A549 (cell line): Measurements from ENCODE around the gene CXCL5. TPM values are rescaled to one million over a fixed set of nuclear protein-coding genes. Genes with fewer than 3 reads are reported as not detected.

Experiments used
- ATAC-seq, 2 experiments: fragments of 200-7000 bp in 1 of 2; fragments of >200 bp in 1 of 2; cut with Nextera tagmentation in 1 of 2; cut with Tn5 transposase in 1 of 2; 3 replicates each; pipeline versions ENCODE4 v1.8.0 to v1.9.1; 2018 to 2020; ENCODE audit warnings: mild to moderate bottlenecking in 1 of 2, moderate library complexity in 1 of 2
- CTCF ChIA-PET: fragments of 300-600 bp; sonication (Branson Sonifier 250); formaldehyde crosslinking; extraction: SDS; loops from one replicate; lab custom pipeline; 2021; ENCODE audit warnings: antibody characterized with exemption, inconsistent platforms; lab: Yijun Ruan, JAX
- POLR2A ChIA-PET: fragments of 350-600 bp; formaldehyde crosslinking; extraction: SDS; loops from one replicate; lab custom pipeline; 2021; ENCODE audit warnings: antibody characterized with exemption, inconsistent platforms; lab: Yijun Ruan, JAX
- DNase-seq, 2 experiments: peaks; one replicate each; pipeline versions ENCODE4 v3.0.0 to v3.0.0-alpha.2; 2011 to 2016; ENCODE audit warnings: low read depth in 1 of 2, low spot score in 1 of 2
- FAIRE-seq: peaks from 2 replicates; lab custom pipeline; 2011; peaks lifted over from hg19 to GRCh38; lab: Jason Lieb, UNC
- H3K27ac ChIP-seq, 2 experiments: fragments of >200 bp; sonication (Bioruptor Twin); formaldehyde crosslinking; 3 replicates each; pipeline ENCODE4 v1.5.1; 2016 to 2017
- H3K4me1 ChIP-seq: fragments of >200 bp; sonication (Bioruptor Twin); formaldehyde crosslinking; 3 replicates; pipeline ENCODE4 v1.6.1; 2016
- H3K4me2 ChIP-seq: fragments of >200 bp; sonication (Bioruptor Twin); formaldehyde crosslinking; 3 replicates; pipeline ENCODE4 v1.6.1; 2016
- H3K4me3 ChIP-seq: fragments of >200 bp; sonication (Bioruptor Twin); formaldehyde crosslinking; 3 replicates; pipeline ENCODE4 v1.5.1; 2016
- H3K9me3 ChIP-seq: fragments of >200 bp; sonication (Bioruptor Twin); formaldehyde crosslinking; 3 replicates; pipeline ENCODE4 v1.6.1; 2016
- EP300 ChIP-seq, 2 experiments: fragments of >200 bp; sonication (Bioruptor Twin); formaldehyde crosslinking; IDR thresholded peaks; 2 replicates in 1 of 2; 3 replicates in 1 of 2; pipeline ENCODE4 v1.6.1; 2016 to 2017
- FOXS1 ChIP-seq: fragments of 250-450 bp; sonication (Bioruptor Pico); IDR thresholded peaks from 2 replicates; pipeline ENCODE4 v1.5.0; 2020; ENCODE audit warnings: mild to moderate bottlenecking, moderate library complexity
- GATA3 ChIP-seq: IDR thresholded peaks from 2 replicates; pipeline ENCODE4 v1.6.1; 2012; ENCODE audit warnings: borderline replicate concordance
- HDAC2 ChIP-seq: fragments of 200-600 bp; sonication (generic); IDR thresholded peaks from 2 replicates; pipeline ENCODE4 v1.6.1; 2016
- HOXA7 ChIP-seq: fragments of 250-450 bp; sonication (Bioruptor Pico); IDR thresholded peaks from 2 replicates; pipeline ENCODE4 v1.5.0; 2020; ENCODE audit warnings: mild to moderate bottlenecking, moderate library complexity
- HOXB5 ChIP-seq: fragments of 250-450 bp; sonication (Bioruptor Pico); IDR thresholded peaks from 2 replicates; pipeline ENCODE4 v1.5.0; 2020; ENCODE audit warnings: mild to moderate bottlenecking, moderate library complexity
- JUNB ChIP-seq: fragments of >200 bp; sonication (Bioruptor Twin); formaldehyde crosslinking; IDR thresholded peaks from 2 replicates; pipeline ENCODE4 v1.6.1; 2016
- MAZ ChIP-seq: fragments of 150-350 bp; IDR thresholded peaks from 2 replicates; pipeline ENCODE4 v1.6.1; 2014; ENCODE audit warnings: antibody characterized with exemption, low read depth, low read length, borderline replicate concordance
- MYC ChIP-seq: IDR thresholded peaks from 2 replicates; pipeline ENCODE4 v1.6.1; 2012; ENCODE audit warnings: mild to moderate bottlenecking, inconsistent platforms, low read length, improper control_type of control experiment, borderline replicate concordance
- NPAS2 ChIP-seq: fragments of 250-450 bp; sonication (Bioruptor Pico); IDR thresholded peaks from 2 replicates; pipeline ENCODE4 v1.8.0; 2022; ENCODE audit warnings: mild to moderate bottlenecking, moderate library complexity, borderline replicate concordance
- PHF8 ChIP-seq: fragments of 200-600 bp; sonication (generic); IDR thresholded peaks from 2 replicates; pipeline ENCODE4 v1.6.1; 2016; ENCODE audit warnings: low read depth, mild to moderate bottlenecking, antibody characterized with exemption, moderate library complexity, borderline replicate concordance
- POLR2AphosphoS2 ChIP-seq: conservative IDR thresholded peaks from 2 replicates; pipeline ENCODE4 v1.6.1; 2012; ENCODE audit warnings: low read length, improper control_type of control experiment, inconsistent platforms
- RARB ChIP-seq: fragments of 250-450 bp; sonication (Bioruptor Pico); IDR thresholded peaks from 2 replicates; pipeline ENCODE4 v1.8.0; 2021; ENCODE audit warnings: mild to moderate bottlenecking, moderate library complexity
- RNF2 ChIP-seq: fragments of 200-600 bp; sonication (generic); IDR thresholded peaks from 2 replicates; pipeline ENCODE4 v1.6.1; 2016; ENCODE audit warnings: low read depth, mild to moderate bottlenecking, antibody characterized with exemption, moderate library complexity, borderline replicate concordance
- SMC3 ChIP-seq: fragments of >200 bp; sonication (Bioruptor Twin); formaldehyde crosslinking; IDR thresholded peaks from 3 replicates; pipeline ENCODE4 v1.6.1; 2018; ENCODE audit warnings: inconsistent platforms
- SREBF2 ChIP-seq: fragments of 450-650 bp; IDR thresholded peaks from 2 replicates; pipeline ENCODE4 v1.6.1; 2014; ENCODE audit warnings: mild to moderate bottlenecking, moderate library complexity
- TFCP2L1 ChIP-seq: fragments of 250-450 bp; sonication (Bioruptor Pico); IDR thresholded peaks from 2 replicates; pipeline ENCODE4 v1.5.0; 2021; ENCODE audit warnings: mild to moderate bottlenecking
- WGBS: methylation state at CpG from one replicate; pipeline ENCODE4 v1.1.6; 2017; ENCODE audit errors: missing lambda C conversion rate; 5-methylcytosine and 5-hydroxymethylcytosine counted together
- polyA plus RNA-seq, 4 experiments: library from polyadenylated mRNA; depleted of rRNA in 3 of 4; stranded (reverse); fragments of >200 nt; fragmentation: RNase III in 1 of 4; extraction: RNeasy Plus Mini Kit Qiagen cat#74134 plus additional on column Dnase treatment in 1 of 4; gene quantifications; 2 replicates in 3 of 4; 3 replicates in 1 of 4; pipeline ENCODE4 v1.2.3, GENCODE V29; 2011 to 2017
- TF ChIP-seq, protein P1 (sequence below): fragments of >200 bp; sonication (Bioruptor Twin); formaldehyde crosslinking; IDR thresholded peaks from 3 replicates; pipeline ENCODE4 v1.6.1; 2016
- TF ChIP-seq, protein P2 (sequence below): IDR thresholded peaks from 2 replicates; pipeline ENCODE4 v1.6.1; 2012
- TF ChIP-seq, protein P3 (sequence below): fragments of >200 bp; sonication (Bioruptor Twin); formaldehyde crosslinking; IDR thresholded peaks from 3 replicates; pipeline ENCODE4 v1.5.1; 2016
- TF ChIP-seq, protein P4 (sequence below): fragments of 250-450 bp; sonication (Bioruptor Pico); IDR thresholded peaks from 2 replicates; pipeline ENCODE4 v1.5.0; 2021; ENCODE audit warnings: mild to moderate bottlenecking, moderate library complexity, borderline replicate concordance
- TF ChIP-seq, protein P5 (sequence below): fragments of 200-600 bp; sonication (generic); IDR thresholded peaks from 2 replicates; pipeline ENCODE4 v1.6.1; 2016; ENCODE audit warnings: antibody characterized with exemption, mild to moderate bottlenecking, moderate library complexity
- TF ChIP-seq, protein P6 (sequence below): fragments of 450-650 bp; IDR thresholded peaks from 2 replicates; pipeline ENCODE4 v1.6.1; 2014; ENCODE audit warnings: antibody characterized with exemption

The CXCL5 gene
- polyA plus RNA-seq, 2 of the 4 experiments (the other 2 are of a cell fraction) = 127 to 195 TPM

DNA sequence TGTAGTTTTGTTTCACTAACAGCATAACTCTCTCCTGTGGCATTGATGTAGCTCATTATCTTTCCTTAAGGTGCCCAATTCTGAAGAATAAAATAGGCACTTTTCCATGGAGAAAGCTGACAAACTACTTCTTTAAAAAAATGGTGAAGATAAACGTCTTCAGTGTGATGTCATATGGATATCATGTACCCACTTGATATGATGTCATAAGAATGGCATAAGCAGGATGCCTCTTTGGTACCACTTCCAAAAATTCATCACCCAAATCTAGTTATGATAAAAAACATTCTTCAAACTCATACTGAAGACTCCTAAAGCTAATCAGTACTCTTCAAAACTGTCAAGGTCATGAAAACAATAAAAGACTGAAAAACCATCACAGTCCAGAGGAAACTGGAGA is 42.9 kb upstream of the CXCL5 start:
- DNase-seq = no peak
- TF ChIP-seq HOXA7 (CRISPR knock-in tag) = no peak
- no peak for TF ChIP-seq EP300 (IDR thresholded peaks at IDR 0.05)
- no peak for TF ChIP-seq SREBF2
- TF ChIP-seq FOXS1 (CRISPR knock-in tag) = no peak
- TF ChIP-seq, protein P1, sequence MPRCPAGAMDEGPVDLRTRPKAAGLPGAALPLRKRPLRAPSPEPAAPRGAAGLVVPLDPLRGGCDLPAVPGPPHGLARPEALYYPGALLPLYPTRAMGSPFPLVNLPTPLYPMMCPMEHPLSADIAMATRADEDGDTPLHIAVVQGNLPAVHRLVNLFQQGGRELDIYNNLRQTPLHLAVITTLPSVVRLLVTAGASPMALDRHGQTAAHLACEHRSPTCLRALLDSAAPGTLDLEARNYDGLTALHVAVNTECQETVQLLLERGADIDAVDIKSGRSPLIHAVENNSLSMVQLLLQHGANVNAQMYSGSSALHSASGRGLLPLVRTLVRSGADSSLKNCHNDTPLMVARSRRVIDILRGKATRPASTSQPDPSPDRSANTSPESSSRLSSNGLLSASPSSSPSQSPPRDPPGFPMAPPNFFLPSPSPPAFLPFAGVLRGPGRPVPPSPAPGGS = no peak
- TF ChIP-seq, protein P2, sequence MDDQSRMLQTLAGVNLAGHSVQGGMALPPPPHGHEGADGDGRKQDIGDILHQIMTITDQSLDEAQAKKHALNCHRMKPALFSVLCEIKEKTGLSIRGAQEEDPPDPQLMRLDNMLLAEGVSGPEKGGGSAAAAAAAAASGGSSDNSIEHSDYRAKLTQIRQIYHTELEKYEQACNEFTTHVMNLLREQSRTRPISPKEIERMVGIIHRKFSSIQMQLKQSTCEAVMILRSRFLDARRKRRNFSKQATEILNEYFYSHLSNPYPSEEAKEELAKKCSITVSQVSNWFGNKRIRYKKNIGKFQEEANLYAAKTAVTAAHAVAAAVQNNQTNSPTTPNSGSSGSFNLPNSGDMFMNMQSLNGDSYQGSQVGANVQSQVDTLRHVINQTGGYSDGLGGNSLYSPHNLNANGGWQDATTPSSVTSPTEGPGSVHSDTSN = no peak
- no peak for TF ChIP-seq RARB (CRISPR knock-in tag)
- TF ChIP-seq TFCP2L1 (CRISPR knock-in tag) = no peak
- TF ChIP-seq, protein P3, sequence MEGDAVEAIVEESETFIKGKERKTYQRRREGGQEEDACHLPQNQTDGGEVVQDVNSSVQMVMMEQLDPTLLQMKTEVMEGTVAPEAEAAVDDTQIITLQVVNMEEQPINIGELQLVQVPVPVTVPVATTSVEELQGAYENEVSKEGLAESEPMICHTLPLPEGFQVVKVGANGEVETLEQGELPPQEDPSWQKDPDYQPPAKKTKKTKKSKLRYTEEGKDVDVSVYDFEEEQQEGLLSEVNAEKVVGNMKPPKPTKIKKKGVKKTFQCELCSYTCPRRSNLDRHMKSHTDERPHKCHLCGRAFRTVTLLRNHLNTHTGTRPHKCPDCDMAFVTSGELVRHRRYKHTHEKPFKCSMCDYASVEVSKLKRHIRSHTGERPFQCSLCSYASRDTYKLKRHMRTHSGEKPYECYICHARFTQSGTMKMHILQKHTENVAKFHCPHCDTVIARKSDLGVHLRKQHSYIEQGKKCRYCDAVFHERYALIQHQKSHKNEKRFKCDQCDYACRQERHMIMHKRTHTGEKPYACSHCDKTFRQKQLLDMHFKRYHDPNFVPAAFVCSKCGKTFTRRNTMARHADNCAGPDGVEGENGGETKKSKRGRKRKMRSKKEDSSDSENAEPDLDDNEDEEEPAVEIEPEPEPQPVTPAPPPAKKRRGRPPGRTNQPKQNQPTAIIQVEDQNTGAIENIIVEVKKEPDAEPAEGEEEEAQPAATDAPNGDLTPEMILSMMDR = no peak
- TF ChIP-seq HDAC2 = no peak
- no peak for TF ChIP-seq POLR2AphosphoS2
- TF ChIP-seq, protein P4, sequence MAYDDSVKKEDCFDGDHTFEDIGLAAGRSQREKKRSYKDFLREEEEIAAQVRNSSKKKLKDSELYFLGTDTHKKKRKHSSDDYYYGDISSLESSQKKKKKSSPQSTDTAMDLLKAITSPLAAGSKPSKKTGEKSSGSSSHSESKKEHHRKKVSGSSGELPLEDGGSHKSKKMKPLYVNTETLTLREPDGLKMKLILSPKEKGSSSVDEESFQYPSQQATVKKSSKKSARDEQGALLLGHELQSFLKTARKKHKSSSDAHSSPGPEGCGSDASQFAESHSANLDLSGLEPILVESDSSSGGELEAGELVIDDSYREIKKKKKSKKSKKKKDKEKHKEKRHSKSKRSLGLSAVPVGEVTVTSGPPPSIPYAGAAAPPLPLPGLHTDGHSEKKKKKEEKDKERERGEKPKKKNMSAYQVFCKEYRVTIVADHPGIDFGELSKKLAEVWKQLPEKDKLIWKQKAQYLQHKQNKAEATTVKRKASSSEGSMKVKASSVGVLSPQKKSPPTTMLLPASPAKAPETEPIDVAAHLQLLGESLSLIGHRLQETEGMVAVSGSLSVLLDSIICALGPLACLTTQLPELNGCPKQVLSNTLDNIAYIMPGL (CRISPR knock-in tag) = no peak
- no peak for TF ChIP-seq MAZ
- TF ChIP-seq MYC = no peak
- TF ChIP-seq, protein P5, sequence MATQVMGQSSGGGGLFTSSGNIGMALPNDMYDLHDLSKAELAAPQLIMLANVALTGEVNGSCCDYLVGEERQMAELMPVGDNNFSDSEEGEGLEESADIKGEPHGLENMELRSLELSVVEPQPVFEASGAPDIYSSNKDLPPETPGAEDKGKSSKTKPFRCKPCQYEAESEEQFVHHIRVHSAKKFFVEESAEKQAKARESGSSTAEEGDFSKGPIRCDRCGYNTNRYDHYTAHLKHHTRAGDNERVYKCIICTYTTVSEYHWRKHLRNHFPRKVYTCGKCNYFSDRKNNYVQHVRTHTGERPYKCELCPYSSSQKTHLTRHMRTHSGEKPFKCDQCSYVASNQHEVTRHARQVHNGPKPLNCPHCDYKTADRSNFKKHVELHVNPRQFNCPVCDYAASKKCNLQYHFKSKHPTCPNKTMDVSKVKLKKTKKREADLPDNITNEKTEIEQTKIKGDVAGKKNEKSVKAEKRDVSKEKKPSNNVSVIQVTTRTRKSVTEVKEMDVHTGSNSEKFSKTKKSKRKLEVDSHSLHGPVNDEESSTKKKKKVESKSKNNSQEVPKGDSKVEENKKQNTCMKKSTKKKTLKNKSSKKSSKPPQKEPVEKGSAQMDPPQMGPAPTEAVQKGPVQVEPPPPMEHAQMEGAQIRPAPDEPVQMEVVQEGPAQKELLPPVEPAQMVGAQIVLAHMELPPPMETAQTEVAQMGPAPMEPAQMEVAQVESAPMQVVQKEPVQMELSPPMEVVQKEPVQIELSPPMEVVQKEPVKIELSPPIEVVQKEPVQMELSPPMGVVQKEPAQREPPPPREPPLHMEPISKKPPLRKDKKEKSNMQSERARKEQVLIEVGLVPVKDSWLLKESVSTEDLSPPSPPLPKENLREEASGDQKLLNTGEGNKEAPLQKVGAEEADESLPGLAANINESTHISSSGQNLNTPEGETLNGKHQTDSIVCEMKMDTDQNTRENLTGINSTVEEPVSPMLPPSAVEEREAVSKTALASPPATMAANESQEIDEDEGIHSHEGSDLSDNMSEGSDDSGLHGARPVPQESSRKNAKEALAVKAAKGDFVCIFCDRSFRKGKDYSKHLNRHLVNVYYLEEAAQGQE = no peak
- Histone ChIP-seq H3K4me3 (no peak overlapping the region), H3K4me2 (no peak overlapping the region), H3K9me3 (0 out of 3 replicates have a peak, but pooled peaks cover 2% of the 10 kb centered on the region), H3K27ac (no peak overlapping the region), H3K4me1 (peaks cover 20% of the 10 kb centered on the region)
- CTCF ChIA-PET = interaction anchor here (0.9 to 1.4 kb wide), 4 partner anchors 22 to 278 kb away, joined by 3 to 5 read pairs (median 4); partner anchors contain the start of gene CXCL5
- FAIRE-seq = no peak
- 39% methylated on average over 1 of the region's 1 CpG for WGBS
- ATAC-seq = no peak
- POLR2A ChIA-PET = interaction anchor here (1.6 kb wide), 1 partner anchor 43 kb away, joined by 3 read pairs; the partner anchor contains the start of gene CXCL5

DNA sequence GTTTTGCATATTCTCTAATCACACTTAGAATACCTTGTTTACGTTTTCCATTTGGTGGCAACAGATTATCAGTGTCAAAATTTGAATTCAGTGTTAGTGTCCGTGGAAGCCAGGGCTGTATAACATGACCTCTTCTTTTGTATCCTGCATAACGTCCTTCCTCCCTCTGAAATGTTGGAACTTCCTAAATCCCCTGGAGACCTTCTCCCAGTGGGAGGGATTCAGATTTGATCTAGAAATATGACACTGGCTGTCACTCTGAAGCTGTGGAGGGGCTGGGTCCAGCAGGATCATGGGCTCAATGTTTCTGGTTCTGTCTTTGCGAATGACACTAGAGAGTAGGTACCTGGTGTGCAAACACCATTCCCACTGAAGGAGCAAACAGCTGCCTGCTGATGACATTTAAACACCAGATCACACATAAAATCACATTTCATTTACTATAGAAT is 40.9 kb upstream of the CXCL5 start:
- TF ChIP-seq, protein P3 = no peak
- no peak for TF ChIP-seq TFCP2L1 (CRISPR knock-in tag)
- TF ChIP-seq MYC = no peak
- no peak for TF ChIP-seq SMC3
- no peak for TF ChIP-seq NPAS2
- TF ChIP-seq, protein P6, sequence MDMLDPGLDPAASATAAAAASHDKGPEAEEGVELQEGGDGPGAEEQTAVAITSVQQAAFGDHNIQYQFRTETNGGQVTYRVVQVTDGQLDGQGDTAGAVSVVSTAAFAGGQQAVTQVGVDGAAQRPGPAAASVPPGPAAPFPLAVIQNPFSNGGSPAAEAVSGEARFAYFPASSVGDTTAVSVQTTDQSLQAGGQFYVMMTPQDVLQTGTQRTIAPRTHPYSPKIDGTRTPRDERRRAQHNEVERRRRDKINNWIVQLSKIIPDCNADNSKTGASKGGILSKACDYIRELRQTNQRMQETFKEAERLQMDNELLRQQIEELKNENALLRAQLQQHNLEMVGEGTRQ = no peak
- TF ChIP-seq JUNB = no peak
- TF ChIP-seq PHF8 = no peak
- TF ChIP-seq MAZ = no peak
- TF ChIP-seq RNF2 = no peak
- no peak for TF ChIP-seq GATA3
- TF ChIP-seq HOXB5 (CRISPR knock-in tag) = no peak
- WGBS = 11% methylated on average over 4 of the region's 4 CpGs
- Histone ChIP-seq H3K9me3 (no peaks in the 10 kb centered on the region), H3K4me3 (peak overlapping the region; percentile 92), H3K4me2 (peak overlapping the region; percentile 97), H3K4me1 (peaks cover 33% of the 10 kb centered on the region), H3K27ac (peak overlapping the region; percentile 95)
- DNase-seq (no peak), ATAC-seq (peak in 1 of 2 experiments; percentile 18; a peak in 3 of 6 replicates), FAIRE-seq (no peak)
- ChIA-PET CTCF (interaction anchor here (0.7 to 4.2 kb wide), 18 partner anchors 11 to 309 kb away, joined by 3 to 23 read pairs (median 5); partner anchors contain the start of genes CXCL5 and PPBP), POLR2A (interaction anchor here (0.6 to 3.7 kb wide), 9 partner anchors 17 to 769 kb away, joined by 3 to 34 read pairs (median 8); partner anchors contain the start of genes CXCL1, CXCL2 and CXCL5)
